Dendritic cell treated with granulocyte-macrophage colony-stimulating factor and Interleukin-4, amounts not matched to agents 40 ng/mL and 50 ng/mL, for 4 days (primary cell): Measurements from ENCODE around the gene SPRYD3.
A peak's percentile ranks its signal among the peaks of the same experiment; 100 is the strongest.

Source experiments
- H3K27ac Mint-ChIP-seq: one replicate; pipeline ENCODE4 v1.8.0; 2022; ENCODE audit warnings: mild to moderate bottlenecking, mixed read lengths
- H3K27me3 Mint-ChIP-seq: one replicate; pipeline ENCODE4 v1.8.0; 2022; ENCODE audit warnings: mild to moderate bottlenecking, mixed read lengths
- H3K36me3 Mint-ChIP-seq: one replicate; pipeline ENCODE4 v1.8.0; 2022; ENCODE audit warnings: low read depth, mixed read lengths
- H3K4me1 Mint-ChIP-seq: one replicate; pipeline ENCODE4 v1.8.0; 2022; ENCODE audit warnings: low read depth, mixed read lengths
- H3K4me3 Mint-ChIP-seq: one replicate; pipeline ENCODE4 v1.8.0; 2022; ENCODE audit warnings: mild to moderate bottlenecking, moderate library complexity, mixed read lengths
- H3K9me3 Mint-ChIP-seq: one replicate; pipeline ENCODE4 v1.8.0; 2022; ENCODE audit warnings: mixed read lengths
- intact Hi-C: fragments of 100-400 bp; cut with micrococcal nuclease; formaldehyde crosslinking; loops from one replicate; pipeline ENCODE4 v1.15.0; 2022

SPRYD3 gene, protein sequence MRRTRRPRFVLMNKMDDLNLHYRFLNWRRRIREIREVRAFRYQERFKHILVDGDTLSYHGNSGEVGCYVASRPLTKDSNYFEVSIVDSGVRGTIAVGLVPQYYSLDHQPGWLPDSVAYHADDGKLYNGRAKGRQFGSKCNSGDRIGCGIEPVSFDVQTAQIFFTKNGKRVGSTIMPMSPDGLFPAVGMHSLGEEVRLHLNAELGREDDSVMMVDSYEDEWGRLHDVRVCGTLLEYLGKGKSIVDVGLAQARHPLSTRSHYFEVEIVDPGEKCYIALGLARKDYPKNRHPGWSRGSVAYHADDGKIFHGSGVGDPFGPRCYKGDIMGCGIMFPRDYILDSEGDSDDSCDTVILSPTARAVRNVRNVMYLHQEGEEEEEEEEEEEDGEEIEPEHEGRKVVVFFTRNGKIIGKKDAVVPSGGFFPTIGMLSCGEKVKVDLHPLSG

DNA sequence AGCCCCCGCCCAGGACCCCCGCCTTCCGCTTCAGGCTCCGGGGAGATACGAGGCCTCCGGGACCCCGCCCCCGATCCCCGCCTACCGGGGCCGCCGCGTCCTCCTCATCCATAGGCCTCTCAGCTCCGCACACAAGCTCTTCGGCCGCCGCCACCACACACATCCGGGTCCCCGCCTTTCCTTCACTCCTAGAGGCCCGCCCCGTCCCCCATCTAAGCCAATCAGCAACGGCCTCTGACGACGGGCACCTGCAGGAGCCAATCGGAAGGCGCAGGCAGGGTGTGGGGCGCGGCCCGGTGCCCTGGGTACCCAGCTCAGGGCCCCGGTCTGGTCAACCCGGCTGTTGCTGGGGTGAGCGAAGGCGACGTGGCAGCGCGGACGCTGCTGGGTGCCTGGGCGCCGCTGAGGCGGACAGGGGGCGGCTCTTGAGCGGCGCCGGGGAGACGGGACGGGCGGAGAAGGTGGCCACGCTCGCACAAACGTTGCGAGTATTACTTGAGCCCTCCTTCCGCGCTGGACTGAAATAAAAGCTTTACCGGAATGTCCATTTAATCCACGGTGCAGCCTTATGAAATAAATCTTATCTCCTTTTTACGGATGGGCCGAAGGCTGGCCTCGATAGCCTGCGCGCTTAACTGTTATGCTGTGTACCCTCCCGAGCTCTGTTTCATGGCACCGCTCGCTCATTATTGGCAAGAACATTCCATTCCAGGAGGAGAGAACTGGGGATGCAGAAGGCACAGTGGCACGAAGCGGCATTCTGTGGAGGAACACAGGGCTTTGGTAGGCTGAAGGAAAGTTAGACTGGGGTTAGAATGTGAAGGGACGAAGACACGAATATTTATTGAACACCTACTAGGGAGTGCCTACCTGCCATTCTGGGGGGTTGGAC is at the start of gene SPRYD3:
Gene SPRYD3, minus strand, starts transcription at position 165 of the 892 bp plus-strand sequence. Its CDS starts 57 bp downstream, at position 108.
- H3K27me3 Mint-ChIP-seq = peaks cover 9% of the 10 kb centered on the region
- no peaks in the 10 kb centered on the region for H3K9me3 Mint-ChIP-seq
- peak within 1 kb of the TSS; percentile 93 for H3K27ac Mint-ChIP-seq
- H3K36me3 Mint-ChIP-seq = peaks cover 40% of the 10 kb centered on the region
- peak within 1 kb of the TSS; percentile 80 for H3K4me3 Mint-ChIP-seq
- intact Hi-C loops = no loop called here
- H3K4me1 Mint-ChIP-seq = peaks cover 52% of the 10 kb centered on the region

DNA sequence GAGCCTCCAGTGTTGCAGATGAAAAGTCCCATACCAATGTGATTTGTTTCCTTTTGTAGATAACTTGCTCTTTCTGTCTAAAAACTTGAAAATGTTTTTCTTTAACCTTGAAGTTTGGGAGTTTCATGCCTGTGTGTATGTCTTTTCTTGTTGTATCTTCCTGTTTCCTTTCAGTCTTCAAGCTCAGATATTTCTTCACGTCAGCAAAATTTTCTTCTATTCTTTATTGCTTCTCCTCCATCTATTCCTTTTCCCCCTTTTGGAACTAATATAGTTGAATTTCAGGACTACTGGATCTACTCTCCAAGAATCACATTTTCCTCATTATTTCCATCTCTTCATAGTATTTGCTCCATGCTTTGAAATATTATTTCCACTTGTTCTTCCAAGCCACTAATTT is 48.0 kb upstream of the SPRYD3 start:
- intact Hi-C loops = no loop called here
- Mint-ChIP-seq H3K4me3 (no peak overlapping the region), H3K9me3 (no peaks in the 10 kb centered on the region), H3K36me3 (no peaks in the 10 kb centered on the region), H3K27ac (no peak overlapping the region), H3K27me3 (peaks cover 2% of the 10 kb centered on the region), H3K4me1 (peaks cover 41% of the 10 kb centered on the region)

DNA sequence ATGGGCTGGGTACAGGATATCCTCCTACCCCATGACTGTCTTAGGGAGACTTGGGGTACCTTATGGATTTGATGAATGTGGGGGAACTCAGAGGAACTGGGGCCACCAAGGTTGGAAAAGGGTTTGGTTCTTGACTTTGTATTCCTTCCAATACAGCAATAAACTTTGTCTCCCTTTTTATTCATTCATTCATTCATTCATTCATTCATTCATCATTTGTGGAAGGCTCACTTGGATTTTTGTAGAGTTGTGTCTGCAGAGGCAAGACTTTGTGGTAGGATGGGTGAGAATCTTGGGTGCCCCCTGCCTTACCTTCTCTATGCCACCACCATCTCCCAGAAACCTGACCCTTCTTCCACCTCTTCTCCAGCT is 45.1 kb upstream of the SPRYD3 start:
- Mint-ChIP-seq H3K27ac (no peak overlapping the region), H3K4me1 (peaks cover 21% of the 10 kb centered on the region), H3K36me3 (no peaks in the 10 kb centered on the region), H3K9me3 (no peaks in the 10 kb centered on the region), H3K4me3 (no peak overlapping the region), H3K27me3 (peaks cover 2% of the 10 kb centered on the region)
- intact Hi-C loops = no loop called here

DNA sequence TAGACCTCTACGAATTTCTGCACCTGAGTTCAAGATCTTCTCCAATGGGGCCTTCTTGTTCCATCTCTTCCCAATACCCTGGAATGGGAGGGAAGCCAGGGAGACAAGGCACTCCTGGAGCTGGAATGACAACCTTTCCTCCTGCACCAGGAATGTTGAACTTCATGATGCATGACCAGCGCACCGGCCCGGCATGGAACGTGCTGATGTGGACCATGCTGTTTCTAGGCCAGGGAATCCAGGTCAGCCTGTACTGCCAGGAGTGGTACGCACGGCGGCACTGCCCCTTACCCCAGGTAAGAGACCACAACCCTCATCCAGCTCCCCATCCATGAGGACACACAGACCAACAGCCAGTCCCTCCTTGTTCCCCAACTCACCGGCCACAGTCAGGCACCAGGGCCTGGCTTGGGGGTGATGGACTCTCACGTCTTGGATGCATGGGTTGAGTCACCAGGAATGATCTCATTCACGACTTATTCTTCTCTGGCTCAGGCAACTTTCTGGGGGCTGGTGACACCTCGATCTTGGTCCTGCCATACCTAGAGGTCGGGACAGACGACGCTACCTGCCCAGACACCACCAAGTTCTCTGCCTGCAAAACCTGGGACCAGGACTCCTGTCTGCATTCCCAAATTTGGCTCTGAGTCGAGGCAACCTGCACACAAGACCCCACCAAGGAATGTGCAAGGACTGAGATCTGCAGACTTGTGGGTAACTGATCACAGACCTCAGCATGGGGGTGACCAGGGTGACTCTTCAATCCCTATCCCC is 44.6 kb upstream of the SPRYD3 start:
- Mint-ChIP-seq H3K27ac (no peak overlapping the region), H3K4me3 (no peak overlapping the region), H3K36me3 (no peaks in the 10 kb centered on the region), H3K4me1 (peaks cover 16% of the 10 kb centered on the region), H3K27me3 (peaks cover 2% of the 10 kb centered on the region), H3K9me3 (no peaks in the 10 kb centered on the region)
- intact Hi-C loops = no loop called here

DNA sequence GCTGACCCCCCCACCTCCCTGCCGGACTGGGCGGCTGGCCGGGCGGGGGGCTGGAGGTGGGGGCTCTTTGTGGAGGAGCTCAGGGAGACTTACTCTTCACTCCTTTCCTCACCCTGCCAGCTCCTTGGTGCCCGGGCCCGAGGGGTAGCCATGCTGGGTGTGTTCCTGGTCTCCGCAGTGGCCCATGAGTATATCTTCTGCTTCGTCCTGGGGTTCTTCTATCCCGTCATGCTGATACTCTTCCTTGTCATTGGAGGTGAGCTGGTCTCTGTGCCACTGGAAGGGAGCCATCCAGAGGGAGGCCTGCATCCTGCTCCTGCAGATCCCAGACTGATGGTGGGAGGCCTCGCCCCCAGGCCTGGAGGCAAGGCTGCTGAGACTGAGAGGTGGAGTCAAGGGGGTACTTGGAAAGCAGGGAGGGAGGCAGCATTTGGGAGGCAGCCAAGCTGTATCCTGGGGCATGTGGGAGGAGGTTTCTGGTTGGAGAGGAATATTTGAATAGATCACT is 43.8 kb upstream of the SPRYD3 start:
- Mint-ChIP-seq H3K27me3 (peaks cover 2% of the 10 kb centered on the region), H3K4me3 (no peak overlapping the region)
- intact Hi-C loops = no loop called here

DNA sequence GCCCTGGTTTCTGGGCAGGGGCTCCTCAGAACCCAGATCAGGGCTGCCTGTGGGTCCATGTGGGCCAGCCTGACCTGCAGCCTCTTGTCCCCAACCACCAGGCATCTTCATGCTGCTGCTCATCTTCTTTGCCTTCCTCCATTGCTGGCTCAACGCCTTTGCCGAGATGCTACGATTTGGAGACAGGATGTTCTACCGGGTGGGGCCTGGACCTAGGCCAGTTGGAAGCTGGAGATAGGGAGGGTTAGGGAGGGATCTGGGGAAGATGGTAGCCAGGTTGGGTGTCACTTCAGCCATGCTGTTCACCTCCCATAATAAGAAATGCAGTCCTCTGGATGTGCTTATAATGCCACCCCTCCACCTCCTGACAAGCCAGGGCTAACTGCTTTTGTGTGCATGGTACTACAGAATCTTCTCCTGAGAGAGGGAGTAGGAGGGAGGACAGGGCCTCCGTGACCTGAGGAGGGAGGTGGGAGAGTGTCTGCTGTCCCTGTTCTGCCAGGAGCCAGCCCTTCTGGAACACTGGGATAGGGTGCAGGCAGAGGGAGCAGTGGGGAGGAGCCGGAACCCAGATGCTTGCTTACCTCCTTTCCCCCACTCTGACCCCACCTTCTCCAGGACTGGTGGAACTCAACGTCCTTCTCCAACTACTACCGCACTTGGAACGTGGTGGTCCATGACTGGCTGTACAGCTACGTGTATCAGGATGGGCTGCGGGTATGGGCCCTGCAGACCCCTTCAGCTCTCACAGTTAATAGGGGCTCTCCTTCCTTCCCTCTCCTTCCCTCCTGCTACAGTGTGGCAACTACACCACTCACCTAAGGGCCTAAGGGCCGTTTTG is 41.7 kb upstream of the SPRYD3 start:
- intact Hi-C loops = no loop called here
- Mint-ChIP-seq H3K4me1 (no peaks in the 10 kb centered on the region), H3K27me3 (peaks cover 2% of the 10 kb centered on the region), H3K27ac (no peak overlapping the region), H3K36me3 (no peaks in the 10 kb centered on the region), H3K4me3 (no peak overlapping the region), H3K9me3 (no peaks in the 10 kb centered on the region)

More for the DNA sequence above, 43.8 kb upstream of the SPRYD3 start:
- Mint-ChIP-seq H3K4me1 (peaks cover 11% of the 10 kb centered on the region), H3K36me3 (no peaks in the 10 kb centered on the region), H3K9me3 (no peaks in the 10 kb centered on the region), H3K27ac (no peak overlapping the region)

DNA sequence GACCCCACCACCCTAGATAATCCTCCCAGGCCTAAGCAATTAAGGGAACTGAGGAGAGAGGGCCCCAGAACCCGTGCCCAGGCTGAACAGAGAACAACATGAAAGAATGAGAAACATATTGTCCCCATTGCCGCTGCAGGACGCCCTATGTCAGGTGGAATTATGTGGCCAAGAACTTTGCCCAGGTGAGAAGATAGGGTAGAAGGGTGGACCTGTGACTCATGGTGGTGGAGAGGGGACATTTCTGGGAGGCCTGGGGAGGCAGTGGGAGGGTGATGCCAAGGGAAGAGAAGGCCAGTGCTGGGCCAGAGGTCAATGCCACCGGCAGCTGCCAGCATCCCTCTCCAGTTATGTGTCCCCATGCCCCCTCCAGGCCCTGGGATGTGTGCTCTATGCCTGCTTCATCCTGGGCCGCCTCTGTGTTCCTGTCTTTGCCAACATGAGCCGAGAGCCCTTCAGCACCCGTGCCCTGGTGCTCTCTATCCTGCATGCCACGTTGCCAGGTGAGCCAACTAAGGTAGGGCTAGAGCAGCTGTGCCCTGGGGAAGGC is 39.6 kb upstream of the SPRYD3 start:
- intact Hi-C loops = no loop called here
- Mint-ChIP-seq H3K4me1 (no peaks in the 10 kb centered on the region), H3K4me3 (no peak overlapping the region), H3K27me3 (peaks cover 2% of the 10 kb centered on the region), H3K9me3 (no peaks in the 10 kb centered on the region), H3K36me3 (no peaks in the 10 kb centered on the region), H3K27ac (no peak overlapping the region)

DNA sequence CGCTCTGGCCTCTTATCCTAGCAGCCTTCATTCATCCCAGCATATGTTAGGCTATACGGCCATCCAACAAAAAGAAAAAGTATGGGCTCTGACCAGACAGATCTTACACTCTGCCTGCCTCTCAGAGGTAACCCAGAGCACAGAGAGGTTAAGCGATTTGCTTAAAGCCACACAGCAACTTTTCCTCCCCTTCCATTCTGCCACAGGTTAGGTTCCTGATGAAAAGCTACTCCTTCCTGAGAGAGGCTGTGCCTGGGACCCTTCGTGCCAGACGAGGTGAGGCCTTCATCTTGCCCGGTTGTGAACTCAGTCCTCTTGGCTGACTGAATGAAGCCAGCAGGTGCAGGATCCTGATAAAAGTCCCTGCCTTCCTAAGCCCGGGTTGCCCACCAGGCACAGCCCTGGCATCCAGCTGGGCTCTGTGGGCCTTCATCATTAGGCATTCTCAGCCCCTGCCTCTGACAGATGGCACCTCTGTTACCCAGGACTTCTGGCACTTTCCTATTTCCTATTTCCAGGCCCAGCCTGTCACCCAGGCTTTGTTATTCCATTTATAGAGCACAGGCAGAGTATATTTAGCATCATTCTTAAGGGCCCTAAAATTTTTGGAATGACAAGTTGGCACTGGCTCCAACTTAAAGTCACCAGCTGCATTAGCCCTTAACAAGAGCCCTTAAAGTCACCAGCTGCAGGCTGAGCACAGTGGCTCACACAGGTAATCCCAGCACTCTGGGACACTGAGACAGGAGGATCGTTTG is 36.9 kb upstream of the SPRYD3 start:
- no peaks in the 10 kb centered on the region for H3K9me3 Mint-ChIP-seq
- no peak overlapping the region for H3K4me3 Mint-ChIP-seq
- intact Hi-C loops = no loop called here
- no peaks in the 10 kb centered on the region for H3K27me3 Mint-ChIP-seq
- H3K36me3 Mint-ChIP-seq = no peaks in the 10 kb centered on the region
- no peak overlapping the region for H3K27ac Mint-ChIP-seq
- H3K4me1 Mint-ChIP-seq = peaks cover 11% of the 10 kb centered on the region

DNA sequence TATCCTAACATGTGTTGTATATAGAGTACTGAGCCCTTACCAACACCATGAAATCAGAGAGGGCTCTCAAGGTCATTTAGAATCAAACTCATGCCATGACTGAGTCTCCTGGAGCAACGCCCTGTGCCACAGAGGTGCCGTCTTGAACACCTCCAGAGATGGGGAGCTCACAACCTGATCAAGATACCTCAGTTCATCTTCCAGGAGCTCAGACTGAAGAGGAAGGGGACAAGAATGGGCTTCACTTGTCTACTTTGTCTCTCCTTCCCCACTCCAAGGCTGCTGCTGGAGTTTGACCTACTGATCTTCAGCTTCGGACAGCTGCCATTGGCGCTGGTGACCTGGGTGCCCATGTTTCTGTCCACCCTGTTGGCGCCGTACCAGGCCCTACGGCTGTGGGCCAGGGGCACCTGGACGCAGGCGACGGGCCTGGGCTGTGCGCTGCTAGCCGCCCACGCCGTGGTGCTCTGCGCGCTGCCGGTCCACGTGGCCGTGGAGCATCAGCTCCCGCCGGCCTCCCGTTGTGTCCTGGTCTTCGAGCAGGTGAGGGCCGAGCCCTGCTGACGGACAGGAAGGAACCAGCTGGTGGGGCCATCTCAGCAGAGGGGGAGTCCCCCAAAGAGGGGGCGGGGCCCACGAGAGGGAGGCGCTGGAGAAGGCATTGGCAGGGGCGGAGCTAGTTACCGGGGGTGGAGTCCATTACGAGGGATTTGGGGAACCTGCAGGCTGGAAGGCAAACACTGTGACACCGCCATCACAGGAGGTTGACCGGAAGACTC is 36.1 kb upstream of the SPRYD3 start:
- H3K4me1 Mint-ChIP-seq = peaks cover 11% of the 10 kb centered on the region
- no peaks in the 10 kb centered on the region for H3K36me3 Mint-ChIP-seq
- no peaks in the 10 kb centered on the region for H3K9me3 Mint-ChIP-seq
- no peak overlapping the region for H3K4me3 Mint-ChIP-seq
- intact Hi-C loops = no loop called here
- no peak overlapping the region for H3K27ac Mint-ChIP-seq
- H3K27me3 Mint-ChIP-seq = no peaks in the 10 kb centered on the region

DNA sequence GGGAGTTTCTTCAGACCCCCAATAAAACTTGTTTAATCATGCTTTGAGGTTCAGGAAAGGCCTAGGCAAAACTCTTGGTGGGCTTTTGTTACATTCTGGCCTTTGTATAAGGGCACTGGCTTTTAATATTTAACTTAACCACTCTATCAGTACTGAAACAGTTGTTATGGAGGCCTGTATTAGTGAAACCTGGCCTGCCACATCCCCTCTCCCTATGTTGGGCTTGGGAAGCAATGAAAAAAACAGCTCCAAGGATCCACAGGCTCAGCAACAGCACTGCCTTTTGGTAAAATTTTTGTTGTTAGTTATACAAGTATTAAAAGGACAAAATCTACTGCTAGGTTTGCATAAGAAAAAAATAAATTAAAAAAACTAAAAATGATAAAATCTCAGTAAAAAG is 34.8 kb upstream of the SPRYD3 start:
- Mint-ChIP-seq H3K27ac (no peak overlapping the region), H3K9me3 (no peaks in the 10 kb centered on the region)

DNA sequence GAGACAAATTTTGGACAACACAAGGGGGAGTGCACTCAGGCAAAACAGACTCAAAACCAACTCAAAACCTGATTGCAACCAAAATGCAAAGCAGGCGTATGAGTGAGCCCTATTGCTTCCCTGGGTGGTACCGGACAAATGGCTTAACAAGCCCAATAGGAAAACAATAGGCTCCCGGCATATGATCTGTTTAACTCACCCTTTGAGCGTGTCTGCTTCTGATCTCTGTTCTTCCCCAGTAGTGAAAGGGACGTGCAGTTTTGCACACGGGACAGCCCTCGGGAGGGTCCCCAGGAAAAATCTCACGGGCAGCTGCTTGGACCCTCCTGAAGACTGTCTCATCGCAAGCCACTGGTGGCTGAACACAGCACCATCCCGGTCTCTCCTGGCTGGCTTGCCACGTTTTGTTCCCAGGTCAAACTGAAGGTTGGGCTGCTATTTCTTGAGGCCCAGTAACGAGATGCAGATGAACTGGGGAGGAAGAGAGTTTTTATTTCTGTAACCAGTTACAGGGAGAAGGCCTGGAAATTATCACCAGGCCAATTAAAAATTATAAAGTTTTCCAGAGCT is 34.0 kb upstream of the SPRYD3 start:
- intact Hi-C loops = no loop called here
- H3K4me1 Mint-ChIP-seq = peaks cover 11% of the 10 kb centered on the region
- H3K9me3 Mint-ChIP-seq = no peaks in the 10 kb centered on the region
- no peak overlapping the region for H3K4me3 Mint-ChIP-seq
- no peaks in the 10 kb centered on the region for H3K36me3 Mint-ChIP-seq
- H3K27ac Mint-ChIP-seq = no peak overlapping the region
- H3K27me3 Mint-ChIP-seq = no peaks in the 10 kb centered on the region

More for the DNA sequence above, 34.8 kb upstream of the SPRYD3 start:
- Mint-ChIP-seq H3K36me3 (no peaks in the 10 kb centered on the region), H3K4me3 (no peak overlapping the region), H3K4me1 (peaks cover 11% of the 10 kb centered on the region), H3K27me3 (no peaks in the 10 kb centered on the region)
- intact Hi-C loops = no loop called here
